ENCODE data around the gene WNT5B.

Gene WNT5B

DNA sequence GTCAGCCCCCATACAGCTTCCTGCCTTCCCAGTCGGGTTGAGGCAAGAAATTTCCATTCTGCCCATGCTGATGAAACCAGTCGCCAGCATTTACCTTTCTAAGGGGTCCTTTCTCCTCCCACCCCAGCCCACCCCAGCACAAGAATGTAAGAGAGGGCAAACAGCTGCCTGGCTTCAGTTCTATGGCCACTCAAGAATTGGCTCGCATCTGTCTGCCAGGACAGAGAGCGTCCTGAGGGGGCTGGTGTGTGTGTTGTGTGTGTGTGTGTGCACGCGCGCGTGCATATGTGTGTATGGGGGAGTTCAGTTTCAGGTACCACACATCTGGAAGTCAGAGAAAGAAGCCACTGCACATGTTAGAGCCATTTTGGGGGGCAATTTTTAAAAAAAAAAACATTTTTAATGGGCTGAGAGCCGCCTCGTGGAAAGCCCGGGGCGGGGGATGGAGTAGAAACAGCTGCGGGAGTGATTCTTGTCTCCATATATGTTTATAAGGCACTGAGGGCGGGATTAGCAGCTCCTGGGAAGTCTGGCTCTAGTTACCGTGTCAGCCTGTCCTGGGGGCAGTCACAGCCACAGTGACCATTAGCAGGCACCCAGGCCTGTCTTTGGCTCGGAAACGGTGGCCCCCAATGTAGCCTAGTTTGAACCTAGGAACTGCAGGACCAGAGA is at the start of gene WNT5B:
WNT5B (plus strand) TSS at position 566 of the 672 bp plus-strand sequence. CDS start 2,124 bp downstream, outside the sequence.
- no peak for DNase-seq

DNA sequence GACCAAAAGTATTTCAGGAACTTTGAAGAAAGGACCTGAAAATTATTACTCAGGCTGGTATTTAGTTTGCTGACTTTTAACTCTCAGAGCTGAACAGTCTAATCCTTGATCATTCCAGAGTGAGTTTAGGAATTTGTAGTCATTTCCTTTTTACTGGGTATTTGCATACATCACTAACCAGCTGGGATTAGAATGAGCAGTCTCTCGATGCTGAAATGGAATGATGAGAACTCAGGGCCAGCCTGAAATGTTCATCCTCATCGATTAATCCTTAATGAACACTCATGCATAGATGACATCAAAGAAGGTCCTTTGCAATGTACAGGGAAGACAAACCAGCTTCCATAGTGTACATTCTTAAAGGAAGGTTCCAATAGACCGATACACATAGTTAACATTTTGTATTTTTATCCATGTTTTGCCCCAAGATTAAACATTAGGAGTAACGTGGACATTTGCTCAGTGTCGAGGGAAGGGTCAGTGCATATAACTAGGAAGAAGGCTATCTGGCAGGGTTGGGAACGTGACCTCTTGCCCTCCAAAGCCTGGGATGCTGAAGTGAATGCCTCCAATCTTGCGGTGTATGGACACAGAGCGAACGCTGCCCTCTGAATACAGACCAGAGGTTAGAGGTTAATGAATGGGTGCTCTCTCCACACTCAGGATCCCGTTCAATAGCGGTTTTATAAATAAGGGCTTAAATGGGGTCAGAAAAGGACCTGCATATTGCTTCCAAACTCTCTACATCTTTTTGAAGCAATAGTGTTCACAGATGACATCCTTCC is 49.2 kb upstream of the WNT5B start:
- DNase-seq: no peak

DNA sequence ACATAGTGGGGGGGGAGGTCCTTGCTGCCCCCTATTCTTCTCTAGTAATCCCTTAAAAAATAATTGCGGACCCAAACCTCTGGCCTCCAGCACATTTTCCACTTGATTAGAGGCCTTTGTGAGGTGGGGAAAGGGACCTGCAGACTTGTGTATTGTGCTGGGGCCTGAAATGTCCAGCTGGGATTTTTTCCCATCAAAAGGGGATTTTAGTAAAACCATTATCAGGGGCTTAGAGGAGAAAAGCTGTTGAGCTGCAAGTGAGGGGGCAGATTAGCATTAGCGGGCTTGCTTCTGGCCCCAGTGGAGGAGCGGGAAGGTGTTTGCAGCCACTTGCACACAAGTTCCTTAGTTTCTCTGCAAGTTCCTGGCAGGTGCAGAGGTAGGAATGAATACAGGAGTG is 48.5 kb upstream of the WNT5B start:
- no peak for DNase-seq

DNA sequence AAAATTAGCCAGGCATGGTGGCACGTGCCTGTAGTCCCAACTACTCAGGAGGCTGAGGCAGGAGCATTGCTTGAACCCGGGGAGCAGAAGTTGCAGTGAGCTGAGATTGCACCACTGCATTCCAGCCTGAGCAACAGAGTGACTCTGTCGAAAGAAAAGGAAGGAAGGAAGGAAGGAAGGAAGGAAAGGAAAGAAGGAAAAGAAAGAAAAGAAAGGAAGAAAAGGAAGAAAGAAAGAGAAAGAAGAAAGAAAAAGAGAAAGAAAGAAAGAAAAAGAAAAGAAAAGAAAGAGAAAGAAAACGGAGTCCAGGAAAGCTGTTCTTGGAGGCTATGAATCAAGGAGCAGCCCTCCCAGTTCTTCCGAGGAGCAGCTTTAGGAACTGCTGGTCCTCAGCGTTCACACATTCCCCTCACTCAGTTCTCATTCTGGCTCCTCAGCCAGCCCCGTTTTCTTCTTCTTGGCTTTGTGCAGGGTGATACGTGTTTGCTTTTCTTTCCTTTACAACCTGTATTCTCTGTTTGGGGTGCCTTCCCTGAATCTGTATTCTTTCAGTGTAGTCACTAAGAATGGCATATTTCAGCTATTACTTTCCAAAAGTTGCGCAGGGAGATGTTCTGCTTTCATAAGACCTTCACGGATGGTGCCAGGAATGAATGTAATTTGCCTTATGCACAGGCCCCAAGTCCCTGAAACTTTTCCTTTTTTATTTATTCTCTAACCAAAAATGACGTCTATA is 46.9 kb upstream of the WNT5B start:
- no peak for DNase-seq

DNA sequence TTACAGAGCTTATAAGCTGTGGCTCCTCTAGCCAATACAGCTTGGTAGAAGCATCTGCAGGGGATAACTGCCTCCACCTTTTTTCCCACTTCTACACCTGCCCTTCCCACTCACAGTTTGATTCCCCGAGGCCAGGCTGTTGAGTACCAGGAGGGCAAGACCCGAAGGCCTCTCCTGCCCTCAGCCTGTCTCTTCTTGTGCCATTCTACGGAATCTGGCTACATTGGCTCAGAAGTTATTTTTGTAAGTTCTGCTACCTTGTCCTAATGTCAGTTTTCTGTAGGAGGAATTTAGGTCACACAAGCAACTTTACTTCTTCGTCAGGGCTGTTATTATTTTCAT is 46.4 kb upstream of the WNT5B start:
- DNase-seq: no peak

DNA sequence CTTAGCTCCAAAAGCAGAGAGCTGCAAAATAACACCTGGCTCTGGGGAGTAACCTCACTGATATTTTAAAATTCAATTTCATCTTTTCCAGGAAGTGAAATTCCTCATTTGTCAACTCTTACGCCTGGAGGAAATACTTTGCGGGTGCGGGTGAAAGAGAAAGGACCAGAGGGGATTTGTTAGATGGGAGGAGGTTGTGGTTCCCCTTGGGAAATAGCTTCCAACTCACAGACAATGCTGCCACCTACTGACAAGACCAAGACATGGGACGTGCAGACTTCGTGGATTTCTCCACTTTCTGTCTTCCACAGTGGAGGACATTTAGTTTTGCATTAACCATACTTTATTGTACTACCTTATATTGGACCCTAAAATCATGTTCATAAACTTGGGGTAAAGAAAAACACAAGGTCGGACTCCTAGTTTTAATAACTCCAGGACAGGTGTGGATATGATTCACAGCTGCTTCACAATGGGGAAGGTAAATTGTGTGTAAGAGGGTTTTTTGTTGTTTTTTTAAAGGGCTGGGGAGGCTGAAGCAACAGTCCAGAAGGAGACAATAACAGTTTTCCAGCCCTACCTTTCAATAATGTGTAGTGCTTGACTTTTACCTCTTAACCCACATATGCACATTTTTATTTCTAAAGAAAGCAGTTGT is 45.5 kb upstream of the WNT5B start:
- DNase-seq: peak; percentile 82

DNA sequence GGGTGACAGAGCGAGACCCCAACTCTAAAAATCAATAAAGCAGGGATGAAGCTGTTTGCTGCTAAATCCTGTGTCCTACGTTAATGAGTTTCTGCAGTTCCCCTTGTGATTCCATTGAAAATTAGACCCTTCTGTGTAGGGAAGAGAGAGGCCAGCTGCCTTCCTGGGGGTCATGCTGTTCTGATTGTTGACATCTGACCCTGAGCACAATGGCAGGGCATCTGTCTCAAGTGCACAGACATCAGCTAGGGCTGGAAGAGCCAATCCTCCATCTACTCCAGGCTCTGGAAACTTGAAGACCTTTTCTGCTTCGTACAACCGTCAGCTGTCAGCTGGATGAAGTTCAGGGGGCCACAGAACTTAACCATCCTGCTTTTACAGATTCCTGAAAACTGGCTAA is 44.7 kb upstream of the WNT5B start:
- no peak for DNase-seq

DNA sequence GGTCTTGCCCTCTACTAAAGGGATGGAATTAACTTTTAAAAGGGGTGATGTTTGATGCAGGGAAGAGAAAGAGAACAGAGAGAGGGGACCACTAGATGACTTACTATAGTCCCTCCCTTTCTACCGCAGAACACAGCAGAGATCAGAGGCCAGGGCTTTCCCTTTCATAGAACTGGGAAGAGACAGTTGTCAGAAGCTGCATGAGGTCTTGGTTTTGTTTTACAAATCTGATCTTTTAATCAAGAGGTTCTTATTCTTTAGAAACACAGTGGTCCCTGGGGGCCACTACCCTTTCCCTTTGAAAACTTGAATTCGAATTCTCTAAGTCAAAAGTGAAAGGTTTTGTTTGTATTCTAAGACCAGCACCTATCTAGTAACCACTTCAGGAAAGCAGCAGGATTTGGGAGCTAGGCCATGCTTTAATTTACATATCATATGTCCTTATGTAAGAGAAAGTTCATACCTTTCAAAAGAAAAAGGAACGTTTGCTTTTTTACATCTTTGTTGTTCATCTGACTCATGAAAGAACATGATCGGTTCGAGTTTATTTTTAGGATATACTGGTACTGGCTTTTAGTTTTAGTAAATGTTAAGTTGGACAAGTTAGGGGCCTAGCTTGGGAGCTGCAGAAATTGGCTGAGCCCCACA is 41.0 kb upstream of the WNT5B start:
- no peak for DNase-seq

DNA sequence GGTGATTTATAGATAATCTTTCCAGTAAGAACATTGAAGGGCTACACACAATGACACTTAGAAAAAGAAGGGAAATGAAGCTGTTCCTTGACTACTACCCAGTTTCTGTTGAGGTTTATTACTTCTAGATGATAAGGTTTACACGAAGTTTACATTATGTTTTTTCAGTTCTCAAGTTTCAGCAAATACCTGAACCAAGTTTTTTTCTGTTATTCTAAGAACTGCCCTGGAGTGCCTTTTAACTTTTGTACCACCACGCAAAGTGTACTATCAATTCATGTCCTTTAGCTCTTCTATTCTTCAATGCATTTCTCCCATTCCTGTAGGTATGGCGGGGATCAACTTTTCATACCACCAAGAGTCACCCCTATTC is 40.5 kb upstream of the WNT5B start:
- no peak for DNase-seq

DNA sequence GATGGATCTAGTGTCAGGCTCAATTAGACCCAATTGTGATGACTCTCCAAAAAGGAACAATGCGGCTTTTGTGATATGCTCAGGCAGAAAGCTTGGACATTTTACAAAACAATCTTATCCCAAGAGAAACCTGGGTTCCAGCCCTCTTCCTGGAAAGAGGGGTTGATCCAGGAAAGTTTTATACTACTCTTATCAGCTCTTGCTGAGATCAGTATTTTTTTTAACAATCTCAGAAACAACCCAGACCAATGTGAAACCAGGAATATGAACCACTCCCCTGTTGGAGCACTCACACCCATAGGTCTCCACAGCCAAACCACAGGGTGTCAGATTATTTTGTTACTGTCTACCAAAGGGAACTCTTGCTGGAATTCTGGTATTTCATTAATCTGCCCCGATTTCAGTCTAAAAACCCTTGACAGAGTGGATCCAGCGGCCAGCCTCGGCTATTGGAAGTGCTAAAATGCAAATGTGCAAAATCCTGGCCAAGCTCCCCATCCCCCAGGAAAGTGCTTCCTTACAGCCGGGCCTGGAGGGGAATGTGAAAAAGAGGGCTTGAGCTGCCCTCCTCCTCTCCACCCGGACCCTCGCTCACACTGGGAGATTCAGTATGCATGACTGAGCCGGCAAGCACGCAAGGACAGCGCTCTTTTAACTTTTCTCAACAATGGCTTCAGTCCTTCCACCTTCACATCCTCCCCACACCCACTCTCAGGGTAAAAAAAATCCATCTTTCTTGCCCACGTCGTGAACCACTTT is 38.6 kb upstream of the WNT5B start:
- DNase-seq: no peak

DNA sequence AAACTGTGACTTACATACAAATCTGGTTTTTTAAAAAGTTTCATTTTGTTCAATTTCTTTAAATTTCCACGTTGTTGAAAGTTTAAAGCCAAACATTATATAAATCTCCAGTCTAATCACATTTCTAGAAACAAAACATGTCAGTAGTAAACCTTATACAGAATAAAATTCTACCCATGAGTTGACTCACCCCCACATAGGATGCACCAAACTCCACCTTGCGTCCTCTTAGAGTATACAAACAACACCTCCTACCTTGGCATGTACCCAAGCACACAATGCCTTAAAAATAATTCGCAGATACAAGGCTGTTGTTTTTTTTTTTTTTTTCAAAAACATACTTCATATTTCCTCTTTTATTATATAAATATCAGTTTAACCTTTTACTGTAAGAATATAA is 38.0 kb upstream of the WNT5B start:
- DNase-seq: no peak

DNA sequence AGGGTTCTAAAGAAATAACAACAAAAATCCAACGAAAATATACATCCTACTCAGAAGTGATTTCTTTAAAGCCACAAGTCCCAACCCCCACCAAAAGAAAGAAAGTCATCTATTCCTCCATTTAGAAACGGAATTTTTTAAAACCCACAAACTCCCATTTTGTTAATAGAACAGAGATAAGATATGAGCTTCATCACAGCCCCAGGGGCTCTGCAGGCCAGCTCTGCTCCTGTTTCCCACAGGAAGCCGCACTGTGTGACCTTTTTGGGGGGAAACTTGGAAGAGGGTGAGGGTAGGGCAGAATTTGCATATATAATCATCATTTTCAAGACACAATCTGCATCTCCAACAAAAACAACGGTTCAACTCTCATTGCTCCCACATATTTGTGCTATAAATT is 37.5 kb upstream of the WNT5B start:
- DNase-seq: no peak

DNA sequence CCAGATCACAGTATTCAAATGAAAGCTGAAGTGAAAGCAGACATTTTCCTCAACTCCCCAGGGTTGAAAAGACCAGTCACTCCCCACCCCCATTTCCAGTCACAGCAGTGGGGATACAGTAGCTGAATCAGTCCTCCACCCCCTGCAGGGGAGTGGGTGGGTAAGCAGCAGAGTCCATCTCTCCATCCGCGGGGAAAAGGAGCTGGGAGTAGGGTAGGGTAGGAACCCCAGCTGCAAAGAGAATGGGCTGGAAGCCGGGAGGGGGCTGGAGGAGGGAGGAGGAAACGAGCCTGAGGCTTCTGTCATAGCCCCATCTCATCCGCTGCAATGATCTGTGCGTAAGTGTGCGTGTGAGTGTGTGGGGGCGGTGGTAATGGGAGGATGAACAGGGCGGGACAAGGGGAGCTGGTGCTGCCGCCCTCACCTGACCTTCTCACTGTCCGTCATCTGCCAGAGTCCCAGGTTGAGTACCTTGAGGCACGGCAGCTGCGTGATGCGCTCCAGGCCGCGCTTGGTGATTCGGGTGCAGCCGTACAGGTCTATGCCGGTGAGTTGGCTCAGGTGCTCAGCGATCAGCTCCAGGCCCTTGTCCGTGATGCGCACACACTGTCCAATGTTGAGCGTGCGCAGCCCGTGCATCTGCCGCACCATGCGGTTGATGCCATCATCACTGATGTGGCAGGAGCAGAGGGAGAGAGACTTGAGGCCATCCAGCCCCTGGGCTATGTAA is 36.4 kb upstream of the WNT5B start:
- no peak for DNase-seq

DNA sequence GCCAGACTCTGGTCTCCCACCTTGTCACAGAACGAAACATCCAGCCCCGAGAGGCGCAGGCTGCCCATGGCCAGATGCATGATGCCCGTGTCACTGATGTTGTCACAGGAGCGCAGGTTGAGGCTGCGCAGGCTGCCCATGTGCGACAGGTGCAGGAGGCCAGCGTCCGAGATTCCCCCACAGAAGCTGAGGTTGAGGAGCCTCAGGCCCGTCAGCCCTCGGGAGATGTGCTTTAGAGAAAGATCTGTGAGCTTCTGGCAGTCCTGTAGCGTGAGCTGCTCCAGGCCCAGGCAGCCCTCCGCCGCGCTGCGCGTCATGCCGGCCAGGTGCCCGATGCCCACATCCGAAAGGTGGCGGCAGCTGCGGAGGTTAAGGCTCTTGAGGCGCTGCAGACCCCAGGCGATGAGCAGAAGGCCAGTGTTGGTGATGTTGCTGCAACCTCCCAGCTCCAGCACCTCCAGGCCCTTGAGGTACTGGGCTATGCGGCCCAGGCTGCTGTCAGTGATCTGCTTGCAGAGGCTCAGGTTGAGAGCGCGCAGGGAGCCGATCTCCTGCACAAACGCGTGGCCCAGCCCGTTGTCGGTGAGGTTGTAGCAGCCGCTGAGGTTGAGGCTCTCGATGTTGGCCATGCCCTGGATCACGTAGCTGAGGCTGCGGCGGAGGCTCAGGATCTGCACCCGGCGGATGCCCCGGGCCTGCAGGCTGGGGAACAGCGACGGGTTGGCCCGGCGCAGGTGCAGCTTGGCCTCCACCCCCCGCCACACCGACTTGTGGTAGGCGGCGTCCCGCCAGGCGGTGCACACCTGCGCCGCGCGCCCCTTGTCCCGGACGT is 35.6 kb upstream of the WNT5B start:
- peak; percentile 32 to 73 for DNase-seq

DNA sequence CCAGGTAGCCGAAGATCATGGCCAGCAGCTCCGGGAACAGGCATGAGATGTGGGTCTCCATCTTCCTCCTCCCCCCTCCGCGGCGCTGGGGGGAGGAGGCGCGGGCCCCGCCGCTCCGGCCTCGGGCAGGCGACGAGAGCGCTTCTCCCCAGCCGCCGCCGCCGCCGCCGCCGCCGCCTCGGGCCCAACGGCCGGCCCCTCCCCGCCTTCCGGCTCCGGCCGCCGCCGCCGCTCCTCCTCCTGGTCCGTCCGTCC is 35.1 kb upstream of the WNT5B start:
- peak; percentile 56 to 75 for DNase-seq

DNA sequence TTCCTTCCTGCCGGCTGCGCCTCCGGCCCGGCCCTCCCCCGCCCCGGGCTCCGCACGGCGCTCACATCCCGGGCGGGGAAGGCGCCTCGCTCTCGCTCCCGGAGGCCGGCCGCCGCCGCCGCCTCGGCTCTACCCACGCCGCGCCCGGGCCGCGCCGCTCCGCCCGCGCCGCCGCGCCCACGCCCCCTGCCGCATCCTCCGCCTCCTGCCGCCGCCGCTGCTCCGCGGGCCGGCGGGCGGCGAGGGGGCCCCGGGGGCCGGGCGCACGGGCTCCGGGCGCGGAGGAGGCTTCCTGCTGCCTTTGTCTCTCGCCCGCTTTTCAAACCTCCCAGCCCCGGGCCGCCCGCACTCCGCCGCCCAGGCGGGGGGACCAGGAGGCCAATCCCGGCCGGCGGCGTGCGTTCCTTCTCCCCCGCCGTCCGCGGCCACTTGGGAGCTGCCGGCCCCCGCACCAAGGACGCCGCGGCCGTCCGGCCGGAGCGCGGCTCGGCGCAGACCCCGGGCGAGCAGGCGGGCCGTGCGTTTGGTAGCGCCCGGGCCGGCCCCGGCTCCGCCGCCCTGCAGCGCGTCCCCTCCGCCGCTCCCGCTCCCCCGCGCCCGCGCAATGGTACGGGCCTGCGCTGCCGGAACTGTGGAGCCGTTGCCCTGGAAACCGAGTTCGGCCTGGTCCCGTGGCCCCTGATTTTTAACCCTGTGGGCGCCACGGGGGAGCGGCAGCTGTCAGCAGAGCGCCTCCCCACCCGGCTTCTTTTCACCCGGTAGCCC is 34.6 kb upstream of the WNT5B start, which contains the start of gene FBXL14:
FBXL14 (minus strand) TSS at position 321 of the 765 bp plus-strand sequence. CDS start 515 bp downstream, outside the sequence.
- DNase-seq: peak; percentile 78 to 89

DNA sequence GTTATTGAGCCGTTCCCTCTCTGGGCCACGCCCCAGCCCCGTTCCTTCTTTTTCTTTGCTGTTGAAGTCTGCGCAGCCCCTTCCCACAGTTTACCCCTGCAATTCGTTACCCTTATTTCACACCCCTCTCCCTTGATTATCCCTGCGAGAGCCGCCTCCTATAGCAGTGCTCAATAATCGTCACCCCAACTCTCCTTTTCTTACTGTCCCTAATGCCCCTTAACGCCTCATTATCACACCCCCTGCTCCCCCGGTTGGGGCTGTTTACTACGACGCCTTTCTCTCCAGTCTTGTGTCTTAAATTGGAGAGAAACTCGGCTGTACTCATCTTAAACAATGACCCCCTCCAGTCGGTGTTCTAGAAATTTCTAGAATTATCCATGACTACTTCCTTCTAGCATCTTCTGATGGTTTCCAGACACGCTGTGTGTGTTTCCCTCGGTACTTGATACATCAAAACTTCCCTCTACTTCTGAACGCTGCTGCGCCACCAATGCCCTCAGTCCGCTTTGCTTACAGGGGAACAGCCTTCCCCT is 33.9 kb upstream of the WNT5B start:
- peak in 1 of 2 experiments; percentile 34 for DNase-seq

DNA sequence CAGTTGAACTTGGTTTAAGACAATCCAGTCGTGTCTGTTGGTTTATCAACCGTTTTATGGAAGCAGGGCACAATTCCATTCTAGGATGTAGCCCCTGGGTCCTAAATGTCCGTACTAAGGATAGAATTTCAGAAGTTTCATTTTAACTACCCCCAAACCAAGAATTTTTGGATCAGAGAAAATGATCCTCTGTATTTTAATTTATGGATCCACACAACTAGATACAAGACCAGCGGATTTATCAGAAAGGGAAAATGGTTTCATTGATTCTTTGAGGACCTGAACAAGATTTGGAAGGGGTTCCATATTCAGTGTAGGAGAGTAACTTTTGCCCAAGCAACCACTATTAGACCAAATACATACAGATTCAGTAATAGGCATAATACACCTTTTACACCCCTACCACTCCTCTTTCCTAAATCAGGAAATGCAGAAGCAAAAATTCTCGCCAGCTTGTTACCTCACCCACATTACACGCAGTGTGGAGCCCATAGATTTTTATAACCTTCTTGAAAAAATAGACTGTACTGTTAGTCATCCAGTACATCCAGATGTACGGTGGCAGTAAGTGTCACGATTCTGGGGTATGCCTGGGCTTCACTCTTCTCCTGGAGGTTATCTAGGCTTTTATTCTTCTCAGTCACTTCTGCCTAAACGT is 33.2 kb upstream of the WNT5B start:
- DNase-seq: no peak

DNA sequence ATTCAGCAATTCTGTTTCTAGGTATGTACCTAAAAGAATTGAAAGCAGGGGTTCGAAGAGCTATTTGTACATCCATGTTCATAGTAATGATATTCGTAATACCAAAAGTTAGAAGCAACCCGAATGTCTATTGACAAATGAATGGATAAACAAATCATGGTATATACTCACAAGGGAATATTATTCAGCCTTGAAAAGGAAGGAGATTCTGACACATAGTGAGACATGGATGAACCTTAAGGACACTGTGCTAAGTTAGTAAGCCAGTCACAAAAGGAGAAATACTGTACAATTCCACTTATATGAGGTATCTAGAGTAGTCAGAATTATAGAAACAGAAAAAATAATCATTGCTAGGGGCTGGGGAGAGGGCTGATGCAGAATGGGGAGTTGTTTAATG is 30.3 kb upstream of the WNT5B start:
- DNase-seq: no peak
